ENCODE data around the gene NME8.

The NME8 gene

GRCh38 chr7:37943905-37944736, 95.7 kb downstream of the NME8 start:
- DNase-seq = no peak

- no peak for DNase-seq
Observed at GRCh38 chr7:37944737-37945054, 96.3 kb downstream of the NME8 start.

DNA sequence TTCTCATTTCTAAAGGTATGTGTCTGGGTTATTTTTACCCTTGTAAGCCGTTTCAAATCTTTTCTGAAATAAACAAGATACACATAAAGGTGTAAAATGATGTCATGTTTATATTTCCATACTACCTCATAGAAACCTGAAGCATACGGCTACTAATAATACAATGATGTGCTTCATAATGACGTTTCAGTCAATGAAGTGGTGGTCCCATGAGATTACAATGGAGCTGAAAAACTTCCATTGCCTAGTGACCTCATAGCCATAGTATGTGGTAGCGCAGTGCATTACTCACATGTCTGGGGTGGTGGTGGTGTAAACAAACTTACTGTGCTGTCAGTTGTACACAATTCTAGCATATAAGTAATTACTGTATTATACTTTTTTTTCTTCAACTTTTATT, 96.9 kb downstream of the NME8 start:
- no peak for DNase-seq

- DNase-seq = no peak
Observed at GRCh38 chr7:37947138-37947940, 98.9 kb downstream of the NME8 start.

DNA sequence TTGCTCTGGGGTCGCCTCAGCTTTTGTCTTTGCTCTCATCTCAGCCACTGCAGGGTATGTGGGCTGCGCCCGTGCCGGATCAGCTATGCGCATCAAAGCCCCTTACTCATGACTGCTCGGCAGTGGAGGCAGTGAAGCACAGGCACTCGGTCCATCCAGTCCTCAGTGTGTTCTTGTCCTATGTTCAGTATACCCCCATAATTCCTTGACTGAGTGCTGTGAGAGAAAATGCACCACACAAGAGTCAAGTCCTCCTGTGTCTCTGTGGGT, 99.5 kb downstream of the NME8 start:
- no peak for DNase-seq
